Gastroesophageal sphincter (tissue), 3 donors: ENCODE data around the gene TTLL8.

Experiments used
- EP300 ChIP-seq: sonication (generic); formaldehyde crosslinking; IDR thresholded peaks from one replicate; pipeline ENCODE4 v1.6.1; 2017; ENCODE audit warnings: antibody characterized with exemption, mild to moderate bottlenecking
- POLR2A ChIP-seq, 2 donors: fragments of 450-650 bp; IDR thresholded peaks; one replicate each; pipeline ENCODE4 v1.6.1; 2017; ENCODE audit warnings: antibody characterized with exemption in 2 of 2, mild to moderate bottlenecking in 2 of 2, moderate library complexity in 1 of 2
- POLR2AphosphoS5 ChIP-seq: sonication (generic); formaldehyde crosslinking; IDR thresholded peaks from one replicate; pipeline ENCODE4 v1.6.1; 2017; ENCODE audit warnings: antibody characterized with exemption
- TF ChIP-seq, protein P1 (sequence below), 4 experiments: fragments of 200-600 bp in 2 of 4; fragments of 450-650 bp in 2 of 4; sonication (generic) in 1 of 4; IDR thresholded peaks; one replicate each; pipeline ENCODE4 v1.5.1; 2017 to 2019; ENCODE audit warnings: antibody characterized with exemption in 4 of 4, mild to moderate bottlenecking in 2 of 4, moderate library complexity in 2 of 4

DNA sequence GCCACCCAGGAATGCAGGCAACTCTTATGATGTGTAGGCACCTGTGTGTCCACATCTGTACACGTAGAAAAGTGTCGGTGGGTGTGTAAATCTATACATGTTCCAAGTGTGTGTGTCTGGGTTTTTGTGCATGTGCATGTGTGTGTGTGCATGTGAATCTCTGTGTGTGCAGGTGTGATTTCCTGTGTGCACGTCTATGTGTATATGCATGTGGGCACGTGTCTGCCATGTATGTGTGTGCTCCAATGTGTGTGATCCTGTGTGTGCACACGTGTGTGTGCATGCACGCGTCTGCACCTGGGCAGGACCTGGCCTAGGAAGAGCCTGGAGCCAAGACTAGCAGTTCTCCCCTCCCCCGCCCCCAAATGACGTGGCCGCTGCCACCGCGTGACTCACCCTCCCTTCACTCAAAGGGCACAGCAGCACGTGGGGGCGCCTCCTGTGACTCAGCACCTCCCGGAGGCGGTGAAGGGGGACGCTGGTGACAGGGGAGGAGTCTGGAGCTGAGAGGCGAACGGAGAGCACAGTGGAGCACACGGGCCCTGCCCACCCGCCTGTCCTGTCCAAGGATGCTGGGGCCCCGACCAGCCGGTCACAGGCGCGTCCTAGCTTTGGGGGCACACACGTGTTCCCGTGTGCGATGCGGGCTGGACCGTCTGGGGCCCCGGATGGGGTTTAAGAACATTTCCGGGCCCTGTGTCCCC lies 87.4 kb downstream of the TTLL8 start:
- TF ChIP-seq, protein P1, sequence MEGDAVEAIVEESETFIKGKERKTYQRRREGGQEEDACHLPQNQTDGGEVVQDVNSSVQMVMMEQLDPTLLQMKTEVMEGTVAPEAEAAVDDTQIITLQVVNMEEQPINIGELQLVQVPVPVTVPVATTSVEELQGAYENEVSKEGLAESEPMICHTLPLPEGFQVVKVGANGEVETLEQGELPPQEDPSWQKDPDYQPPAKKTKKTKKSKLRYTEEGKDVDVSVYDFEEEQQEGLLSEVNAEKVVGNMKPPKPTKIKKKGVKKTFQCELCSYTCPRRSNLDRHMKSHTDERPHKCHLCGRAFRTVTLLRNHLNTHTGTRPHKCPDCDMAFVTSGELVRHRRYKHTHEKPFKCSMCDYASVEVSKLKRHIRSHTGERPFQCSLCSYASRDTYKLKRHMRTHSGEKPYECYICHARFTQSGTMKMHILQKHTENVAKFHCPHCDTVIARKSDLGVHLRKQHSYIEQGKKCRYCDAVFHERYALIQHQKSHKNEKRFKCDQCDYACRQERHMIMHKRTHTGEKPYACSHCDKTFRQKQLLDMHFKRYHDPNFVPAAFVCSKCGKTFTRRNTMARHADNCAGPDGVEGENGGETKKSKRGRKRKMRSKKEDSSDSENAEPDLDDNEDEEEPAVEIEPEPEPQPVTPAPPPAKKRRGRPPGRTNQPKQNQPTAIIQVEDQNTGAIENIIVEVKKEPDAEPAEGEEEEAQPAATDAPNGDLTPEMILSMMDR (IDR thresholded peaks at IDR 0.05) = no peak
- peak; percentile 54 to 78 for TF ChIP-seq POLR2A (IDR thresholded peaks at IDR 0.05)
- no peak for TF ChIP-seq EP300
- peak; percentile 96 for TF ChIP-seq POLR2AphosphoS5
